GM21447 (cell line): ENCODE measurements around the gene GSE1.

Source experiments
- ATAC-seq: cut with Tn5 transposase; IDR thresholded peaks from one replicate; pipeline ENCODE4 v1.9.1; 2021; ENCODE audit not compliant: unreplicated experiment

GSE1 gene

GRCh38 chr16:85612801-85613603 is at the start of gene GSE1:
GSE1 (plus strand) TSS chr16:85613322; CDS start chr16:85613392, 70 bp downstream.
- peak; percentile 36 for ATAC-seq

GRCh38 chr16:85563515-85564276 is 49.4 kb upstream of the GSE1 start:
- ATAC-seq = no peak

- ATAC-seq = no peak
These were observed 48.7 kb upstream of the GSE1 start for GRCh38 chr16:85564277-85565051.

- ATAC-seq = no peak
These were observed 47.8 kb upstream of the GSE1 start for GRCh38 chr16:85565340-85565739.

- no peak for ATAC-seq
These were observed 47.2 kb upstream of the GSE1 start for GRCh38 chr16:85565801-85566526.

GRCh38 chr16:85566561-85567100 is 46.5 kb upstream of the GSE1 start:
- no peak for ATAC-seq

- ATAC-seq = no peak
These were observed 45.8 kb upstream of the GSE1 start for GRCh38 chr16:85567101-85567866.

- ATAC-seq = no peak
These were observed 45.2 kb upstream of the GSE1 start for GRCh38 chr16:85567935-85568334.

GRCh38 chr16:85568519-85568918 is 44.6 kb upstream of the GSE1 start:
- no peak for ATAC-seq

- ATAC-seq = no peak
These were observed 44.0 kb upstream of the GSE1 start for GRCh38 chr16:85569039-85569614.

- ATAC-seq = peak; percentile 60
These were observed 43.4 kb upstream of the GSE1 start for GRCh38 chr16:85569615-85570212.

GRCh38 chr16:85570213-85570734 is 42.8 kb upstream of the GSE1 start:
- ATAC-seq = peak; percentile 27

- ATAC-seq = peak; percentile 53
These were observed 42.2 kb upstream of the GSE1 start for GRCh38 chr16:85570735-85571562.

GRCh38 chr16:85571563-85571812 is 41.6 kb upstream of the GSE1 start:
- ATAC-seq = no peak

GRCh38 chr16:85571813-85572619 is 41.1 kb upstream of the GSE1 start:
- no peak for ATAC-seq

- ATAC-seq = no peak
These were observed 40.0 kb upstream of the GSE1 start for GRCh38 chr16:85573045-85573695.
